Right kidney (tissue), 1 donor: ENCODE data around the gene CDH4.

Experiments
- DNase-seq: peaks from one replicate; pipeline ENCODE4 v3.0.0-alpha.2; 2016

The CDH4 gene

GRCh38 chr20:61796738-61797137, 544.7 kb downstream of the CDH4 start:
- no peak for DNase-seq

- no peak for DNase-seq
Observed at GRCh38 chr20:61797200-61797599, 545.1 kb downstream of the CDH4 start.

GRCh38 chr20:61797971-61798411, 545.9 kb downstream of the CDH4 start:
- no peak for DNase-seq

GRCh38 chr20:61798632-61799031, 546.6 kb downstream of the CDH4 start:
- no peak for DNase-seq

GRCh38 chr20:61799394-61799923, 547.4 kb downstream of the CDH4 start:
- no peak for DNase-seq

GRCh38 chr20:61799928-61800327, 547.9 kb downstream of the CDH4 start:
- DNase-seq, result no peak

GRCh38 chr20:61800359-61801064, 548.5 kb downstream of the CDH4 start:
- no peak for DNase-seq

GRCh38 chr20:61801065-61801360, 549.0 kb downstream of the CDH4 start:
- no peak for DNase-seq

- no peak for DNase-seq
Observed at GRCh38 chr20:61801428-61801827, 549.4 kb downstream of the CDH4 start.

GRCh38 chr20:61801857-61802442, 549.9 kb downstream of the CDH4 start:
- DNase-seq, result no peak

- DNase-seq, result no peak
Observed at GRCh38 chr20:61802721-61803311, 550.8 kb downstream of the CDH4 start.

GRCh38 chr20:61803416-61803914, 551.4 kb downstream of the CDH4 start:
- DNase-seq, result no peak

GRCh38 chr20:61803915-61804751, 552.1 kb downstream of the CDH4 start:
- DNase-seq, result peak; percentile 48

- DNase-seq, result no peak
Observed at GRCh38 chr20:61804752-61805295, 552.8 kb downstream of the CDH4 start.

- no peak for DNase-seq
Observed at GRCh38 chr20:61805365-61805764, 553.3 kb downstream of the CDH4 start.

- DNase-seq, result no peak
Observed at GRCh38 chr20:61805781-61806180, 553.7 kb downstream of the CDH4 start.

- DNase-seq, result no peak
Observed at GRCh38 chr20:61806314-61806713, 554.3 kb downstream of the CDH4 start.

GRCh38 chr20:61806995-61807394, 554.9 kb downstream of the CDH4 start:
- DNase-seq, result no peak

- DNase-seq, result no peak
Observed at GRCh38 chr20:61807471-61808160, 555.6 kb downstream of the CDH4 start.

GRCh38 chr20:61808447-61808846, 556.4 kb downstream of the CDH4 start:
- DNase-seq, result peak; percentile 29

GRCh38 chr20:61809006-61809770, 557.1 kb downstream of the CDH4 start:
- no peak for DNase-seq
